ENCODE results near the gene TM2D1. TPM values are rescaled to one million over a fixed set of nuclear protein-coding genes. Genes with fewer than 3 reads are reported as not detected.

Gene TM2D1
- total and polyA plus RNA-seq, 9 of the 15 experiments (the other 6 are each of a cell fraction or from before 2014, with no cell fraction given), result 24.5 to 65.2 (median 47.7) TPM

- TF ChIP-seq VEZF1 (CRISPR knock-in tag; IDR thresholded peaks at IDR 0.05), result peak; percentile 35; the same call in 1 of the 2 replicates
- TF ChIP-seq CREM (IDR thresholded peaks at IDR 0.05; ENCODE audit: low read depth), result 0 out of 2 replicates have a peak, but pooled peaks have one; percentile 12
- peak; percentile 49; the same call in 1 of the 2 replicates for TF ChIP-seq ZKSCAN8 (CRISPR knock-in tag; IDR thresholded peaks at IDR 0.05)
- no peak for TF ChIP-seq NR3C1 (CRISPR knock-in tag; IDR thresholded peaks at IDR 0.05)
- TF ChIP-seq C11orf30 (IDR thresholded peaks at IDR 0.05; ENCODE audit: low read depth), result peak; percentile 88
- TF ChIP-seq SMARCC2 (IDR thresholded peaks at IDR 0.05; ENCODE audit: low read depth), result peak; percentile 84
- 0 out of 2 replicates have a peak, but pooled peaks have one; percentile 15 for TF ChIP-seq BRD4 (IDR thresholded peaks at IDR 0.05)
- peak; percentile 96 for TF ChIP-seq SMARCA4 (IDR thresholded peaks at IDR 0.05)
- TF ChIP-seq SNRNP70 (optimal IDR thresholded peaks at IDR 0.05; ENCODE audit: low read depth, low read length), result no peak
- peak in 1 of 2 experiments; percentile 31; a peak in 1 of 4 replicates for TF ChIP-seq MNT (conservative IDR thresholded peaks at IDR 0.05)
- TF ChIP-seq BDP1 (IDR thresholded peaks at IDR 0.05; ENCODE audit: insufficient read depth, insufficient read length), result no peak
- peak; percentile 87 for TF ChIP-seq ZNF316 (IDR thresholded peaks at IDR 0.05)
- peak; percentile 61; the same call in 1 of the 2 replicates for TF ChIP-seq EP300 (IDR thresholded peaks at IDR 0.05; ENCODE audit: low read length)
- TF ChIP-seq FOSL1 (tag; conservative IDR thresholded peaks at IDR 0.05), result peak; percentile 79
- peak in 1 of 2 experiments; percentile 32; a peak in 1 of 4 replicates for TF ChIP-seq FOXA3 (CRISPR knock-in tag; conservative IDR thresholded peaks at IDR 0.05 in 1 of 2, IDR thresholded peaks at IDR 0.05 in 1 of 2)
- TF ChIP-seq RCOR1 (IDR thresholded peaks at IDR 0.05; ENCODE audit: borderline replicate concordance in 1 of 2, low read depth in 2 of 2, low read length in 2 of 2), result peak in 1 of 2 experiments; percentile 84; a peak in 2 of 4 replicates
- TF ChIP-seq BCOR (IDR thresholded peaks at IDR 0.05), result peak; percentile 51; the same call in 1 of the 2 replicates
- TF ChIP-seq CEBPG (CRISPR knock-in tag; IDR thresholded peaks at IDR 0.05), result no peak
- TF ChIP-seq CEBPG (tag; conservative IDR thresholded peaks at IDR 0.05 in 1 of 2, IDR thresholded peaks at IDR 0.05 in 1 of 2), result peak; percentile 62 to 86
- TF ChIP-seq, protein P1, sequence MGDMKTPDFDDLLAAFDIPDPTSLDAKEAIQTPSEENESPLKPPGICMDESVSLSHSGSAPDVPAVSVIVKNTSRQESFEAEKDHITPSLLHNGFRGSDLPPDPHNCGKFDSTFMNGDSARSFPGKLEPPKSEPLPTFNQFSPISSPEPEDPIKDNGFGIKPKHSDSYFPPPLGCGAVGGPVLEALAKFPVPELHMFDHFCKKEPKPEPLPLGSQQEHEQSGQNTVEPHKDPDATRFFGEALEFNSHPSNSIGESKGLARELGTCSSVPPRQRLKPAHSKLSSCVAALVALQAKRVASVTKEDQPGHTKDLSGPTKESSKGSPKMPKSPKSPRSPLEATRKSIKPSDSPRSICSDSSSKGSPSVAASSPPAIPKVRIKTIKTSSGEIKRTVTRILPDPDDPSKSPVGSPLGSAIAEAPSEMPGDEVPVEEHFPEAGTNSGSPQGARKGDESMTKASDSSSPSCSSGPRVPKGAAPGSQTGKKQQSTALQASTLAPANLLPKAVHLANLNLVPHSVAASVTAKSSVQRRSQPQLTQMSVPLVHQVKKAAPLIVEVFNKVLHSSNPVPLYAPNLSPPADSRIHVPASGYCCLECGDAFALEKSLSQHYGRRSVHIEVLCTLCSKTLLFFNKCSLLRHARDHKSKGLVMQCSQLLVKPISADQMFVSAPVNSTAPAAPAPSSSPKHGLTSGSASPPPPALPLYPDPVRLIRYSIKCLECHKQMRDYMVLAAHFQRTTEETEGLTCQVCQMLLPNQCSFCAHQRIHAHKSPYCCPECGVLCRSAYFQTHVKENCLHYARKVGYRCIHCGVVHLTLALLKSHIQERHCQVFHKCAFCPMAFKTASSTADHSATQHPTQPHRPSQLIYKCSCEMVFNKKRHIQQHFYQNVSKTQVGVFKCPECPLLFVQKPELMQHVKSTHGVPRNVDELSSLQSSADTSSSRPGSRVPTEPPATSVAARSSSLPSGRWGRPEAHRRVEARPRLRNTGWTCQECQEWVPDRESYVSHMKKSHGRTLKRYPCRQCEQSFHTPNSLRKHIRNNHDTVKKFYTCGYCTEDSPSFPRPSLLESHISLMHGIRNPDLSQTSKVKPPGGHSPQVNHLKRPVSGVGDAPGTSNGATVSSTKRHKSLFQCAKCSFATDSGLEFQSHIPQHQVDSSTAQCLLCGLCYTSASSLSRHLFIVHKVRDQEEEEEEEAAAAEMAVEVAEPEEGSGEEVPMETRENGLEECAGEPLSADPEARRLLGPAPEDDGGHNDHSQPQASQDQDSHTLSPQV (IDR thresholded peaks at IDR 0.05), result peak; percentile 36; the same call in 1 of the 2 replicates
Observed at GRCh38 chr1:61708953-61709907, 15.7 kb downstream of the TM2D1 start (continued).

Data from K562 (cell line).